ENCODE measurements around the gene GDI1. TPM values are rescaled to one million over a fixed set of nuclear protein-coding genes. Genes with fewer than 3 reads are reported as not detected.

The GDI1 gene
- polyA plus RNA-seq, 1 of the 3 experiments (the other 2 are of a cell fraction), result 408 TPM

DNA sequence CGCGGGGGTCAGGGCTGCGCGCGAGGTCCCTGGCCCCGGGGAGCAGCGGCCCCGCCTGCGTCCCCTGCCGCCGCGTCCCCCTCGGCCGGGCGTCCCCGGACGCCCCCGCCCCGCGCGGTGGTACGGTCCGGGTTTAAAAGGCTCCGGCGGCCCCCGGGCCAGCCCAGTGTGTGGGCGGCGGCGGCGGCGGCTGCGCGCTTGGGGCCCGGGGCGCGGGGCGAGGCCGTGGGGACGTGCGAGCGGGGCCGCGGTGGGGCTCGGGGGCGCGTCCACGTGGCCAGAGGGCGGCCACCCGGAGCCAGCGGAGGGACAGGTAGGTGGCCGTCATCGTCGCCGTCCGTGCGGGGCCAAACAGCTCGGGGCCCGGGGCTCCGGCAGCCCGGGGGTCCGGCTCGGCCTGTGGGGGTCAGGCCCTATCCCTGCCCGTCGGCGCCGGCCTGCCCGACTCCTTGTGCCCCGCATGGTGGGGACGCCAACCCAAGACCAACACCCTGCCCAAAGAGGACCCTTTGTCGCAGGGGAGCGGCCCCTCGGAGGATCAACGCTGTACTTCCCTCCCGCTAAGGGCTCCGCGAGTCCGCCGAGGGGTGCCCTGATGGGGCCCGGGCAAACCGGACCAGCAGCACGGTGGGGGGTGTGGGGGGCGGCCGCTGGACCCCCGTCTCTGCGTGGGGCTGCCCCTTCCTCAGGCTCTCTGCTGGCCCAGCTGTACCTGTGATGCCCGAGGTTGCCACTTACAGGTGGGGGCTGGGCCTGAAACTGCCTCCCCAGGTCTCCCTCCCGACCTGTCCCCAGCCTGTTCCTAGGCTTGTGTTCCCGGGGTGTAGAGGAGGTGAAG is 21.4 kb downstream of the GDI1 start, which contains the start of gene PLXNA3:
Gene PLXNA3 (plus strand): TSS at position 166 of the 838 bp plus-strand sequence. CDS start 1,903 bp downstream, outside the sequence.
- peak; percentile 86 for DNase-seq
- Histone ChIP-seq H3K9me2 (no peaks in the 10 kb centered on the region), H3K4me2 (peak within 1 kb of the TSS; percentile 82), H2AFZ (ENCODE audit: low read depth) (0 out of 2 replicates have a peak within 1 kb of the TSS, but pooled peaks have one; percentile 35), H3K9me3 (no peaks in the 10 kb centered on the region), H3K79me2 (ENCODE audit: insufficient read depth) (peaks cover 35% of the 10 kb centered on the region), H3K4me3 (ENCODE audit: low read depth in 2 of 2, low read length in 1 of 2) (peak within 1 kb of the TSS; percentile 66 to 67), H3K27ac (ENCODE audit: low read depth in 2 of 2, low read length in 1 of 2) (peak within 1 kb of the TSS in 1 of 2 experiments; percentile 47; a peak in 1 of 4 replicates), H3K36me3 (replicated peaks in 1 of 2; ENCODE audit: control insufficient read depth in 1 of 2, insufficient read depth in 2 of 2, low read length in 1 of 2) (peaks cover 0 to 8% of the 10 kb centered on the region in 2 experiments), H3K4me1 (ENCODE audit: control insufficient read depth in 1 of 2, insufficient read depth in 2 of 2, low read depth in 1 of 2, low read length in 1 of 2) (peaks cover 0 to 12% of the 10 kb centered on the region in 2 experiments; a peak in 1 of 4 replicates), H3K27me3 (ENCODE audit: insufficient read depth) (no peaks in the 10 kb centered on the region), H3F3A (replicated peaks; ENCODE audit: insufficient read depth) (peaks cover 4% of the 10 kb centered on the region), H3K9ac (peak within 1 kb of the TSS; percentile 68), H4K20me1 (ENCODE audit: insufficient read depth) (peaks cover 36% of the 10 kb centered on the region)
- ChIA-PET POLR2A (interaction anchor here (0.8 to 2.1 kb wide), 4 partner anchors 18 to 74 kb away, joined by 3 to 8 read pairs (median 4); partner anchors contain the start of genes LAGE3 and UBL4A), CTCF (interaction anchor here (0.9 to 1.0 kb wide), 2 partner anchors 29 to 69 kb away, joined by 4 to 6 read pairs; partner anchors contain the start of gene UBL4A)
- WGBS (ENCODE audit: low lambda C conversion rate), result 5% methylated on average over 4 of the region's 88 CpGs
- no peak for TF ChIP-seq MXI1 (IDR thresholded peaks at IDR 0.05; ENCODE audit: low read depth, low read length)
- TF ChIP-seq POLR2AphosphoS5 (IDR thresholded peaks at IDR 0.05; ENCODE audit: low read depth, low read length), result peak; percentile 61; the same call in 1 of the 2 replicates
- TF ChIP-seq GATA2 (CRISPR knock-in tag; IDR thresholded peaks at IDR 0.05), result no peak
- TF ChIP-seq NRF1 (IDR thresholded peaks at IDR 0.05; ENCODE audit: low read depth, low read length), result no peak
- TF ChIP-seq RCOR1 (IDR thresholded peaks at IDR 0.05; ENCODE audit: low read length), result no peak
- TF ChIP-seq TAF1 (IDR thresholded peaks at IDR 0.05; ENCODE audit: borderline replicate concordance, low read depth, low read length), result peak; percentile 56; the same call in 1 of the 2 replicates
- TF ChIP-seq TEAD4 (IDR thresholded peaks at IDR 0.05; ENCODE audit: borderline replicate concordance, insufficient read depth), result no peak
- TF ChIP-seq SMC3 (IDR thresholded peaks at IDR 0.05; ENCODE audit: low read depth, low read length), result no peak
- TF ChIP-seq, protein P1, sequence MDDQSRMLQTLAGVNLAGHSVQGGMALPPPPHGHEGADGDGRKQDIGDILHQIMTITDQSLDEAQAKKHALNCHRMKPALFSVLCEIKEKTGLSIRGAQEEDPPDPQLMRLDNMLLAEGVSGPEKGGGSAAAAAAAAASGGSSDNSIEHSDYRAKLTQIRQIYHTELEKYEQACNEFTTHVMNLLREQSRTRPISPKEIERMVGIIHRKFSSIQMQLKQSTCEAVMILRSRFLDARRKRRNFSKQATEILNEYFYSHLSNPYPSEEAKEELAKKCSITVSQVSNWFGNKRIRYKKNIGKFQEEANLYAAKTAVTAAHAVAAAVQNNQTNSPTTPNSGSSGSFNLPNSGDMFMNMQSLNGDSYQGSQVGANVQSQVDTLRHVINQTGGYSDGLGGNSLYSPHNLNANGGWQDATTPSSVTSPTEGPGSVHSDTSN (IDR thresholded peaks at IDR 0.05), result no peak

- H2AFZ ChIP-seq (ENCODE audit: low read depth), result no peak overlapping the region
Measured at GRCh38 chrX:154458954-154459778, 22.2 kb downstream of the GDI1 start.

More at GRCh38 chrX:154458954-154459778, 22.2 kb downstream of the GDI1 start:
- Histone ChIP-seq H3K27me3 (ENCODE audit: insufficient read depth) (no peaks in the 10 kb centered on the region), H3K9ac (peak overlapping the region; percentile 68), H3K4me2 (peak overlapping the region; percentile 82), H3K79me2 (ENCODE audit: insufficient read depth) (peaks cover 35% of the 10 kb centered on the region), H3K36me3 (replicated peaks in 1 of 2; ENCODE audit: control insufficient read depth in 1 of 2, insufficient read depth in 2 of 2, low read length in 1 of 2) (peaks cover 0 to 10% of the 10 kb centered on the region in 2 experiments), H3K27ac (ENCODE audit: low read depth in 2 of 2, low read length in 1 of 2) (peak overlapping the region in 1 of 2 experiments; percentile 17; a peak in 1 of 4 replicates), H3F3A (replicated peaks; ENCODE audit: insufficient read depth) (peaks cover 4% of the 10 kb centered on the region), H3K4me1 (ENCODE audit: control insufficient read depth in 1 of 2, insufficient read depth in 2 of 2, low read depth in 1 of 2, low read length in 1 of 2) (peaks cover 0 to 12% of the 10 kb centered on the region in 2 experiments; a peak in 1 of 4 replicates), H3K4me3 (ENCODE audit: low read depth in 2 of 2, low read length in 1 of 2) (peak overlapping the region; percentile 66 to 67), H4K20me1 (ENCODE audit: insufficient read depth) (peaks cover 36% of the 10 kb centered on the region), H3K9me2 (no peaks in the 10 kb centered on the region), H3K9me3 (no peaks in the 10 kb centered on the region)
- CTCF ChIA-PET, result interaction anchor here (0.9 to 1.5 kb wide), 4 partner anchors 22 to 75 kb away, joined by 3 to 4 read pairs (median 3); partner anchors contain the start of gene UBL4A
- TF ChIP-seq FOSL2 (IDR thresholded peaks at IDR 0.05; ENCODE audit: borderline replicate concordance, low read depth) (no peak), CTCF (IDR thresholded peaks at IDR 0.05) (no peak), ELF1 (IDR thresholded peaks at IDR 0.05) (no peak), USF1 (IDR thresholded peaks at IDR 0.05; ENCODE audit: borderline replicate concordance, low read depth) (no peak), FOXM1 (IDR thresholded peaks at IDR 0.05; ENCODE audit: low read depth) (no peak)
- TF ChIP-seq, protein P2, sequence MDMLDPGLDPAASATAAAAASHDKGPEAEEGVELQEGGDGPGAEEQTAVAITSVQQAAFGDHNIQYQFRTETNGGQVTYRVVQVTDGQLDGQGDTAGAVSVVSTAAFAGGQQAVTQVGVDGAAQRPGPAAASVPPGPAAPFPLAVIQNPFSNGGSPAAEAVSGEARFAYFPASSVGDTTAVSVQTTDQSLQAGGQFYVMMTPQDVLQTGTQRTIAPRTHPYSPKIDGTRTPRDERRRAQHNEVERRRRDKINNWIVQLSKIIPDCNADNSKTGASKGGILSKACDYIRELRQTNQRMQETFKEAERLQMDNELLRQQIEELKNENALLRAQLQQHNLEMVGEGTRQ (IDR thresholded peaks at IDR 0.05; ENCODE audit: borderline replicate concordance, low read depth, low read length), result no peak
- peak; percentile 70 for DNase-seq
- POLR2A ChIA-PET, result interaction anchor here (0.8 to 2.1 kb wide), 8 partner anchors 14 to 75 kb away, joined by 3 to 8 read pairs (median 3); partner anchors contain the start of genes LAGE3 and UBL4A
- 15% methylated on average over 10 of the region's 15 CpGs for WGBS (ENCODE audit: low lambda C conversion rate)
